Dermis blood vessel endothelial cell (primary cell): ENCODE results near the gene CLEC10A. TPM values are rescaled to one million over a fixed set of nuclear protein-coding genes. Genes with fewer than 3 reads are reported as not detected.
"Not testable (repeated sequence)": the region's sequence is repeated elsewhere in the genome, so short reads cannot be mapped to it uniquely, and the experiment has no call there.

Source experiments
- DNase-seq: peaks from one replicate; pipeline ENCODE4 v3.0.0; 2010
- total RNA-seq: library from RNA; depleted of rRNA; stranded (reverse); fragments of >200 nt; gene quantifications from 2 replicates; pipeline ENCODE4 v1.2.3, GENCODE V29; 2014

The CLEC10A gene, protein sequence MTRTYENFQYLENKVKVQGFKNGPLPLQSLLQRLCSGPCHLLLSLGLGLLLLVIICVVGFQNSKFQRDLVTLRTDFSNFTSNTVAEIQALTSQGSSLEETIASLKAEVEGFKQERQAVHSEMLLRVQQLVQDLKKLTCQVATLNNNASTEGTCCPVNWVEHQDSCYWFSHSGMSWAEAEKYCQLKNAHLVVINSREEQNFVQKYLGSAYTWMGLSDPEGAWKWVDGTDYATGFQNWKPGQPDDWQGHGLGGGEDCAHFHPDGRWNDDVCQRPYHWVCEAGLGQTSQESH
- 0.60 and 1.5 TPM in 2 replicates for total RNA-seq

DNA sequence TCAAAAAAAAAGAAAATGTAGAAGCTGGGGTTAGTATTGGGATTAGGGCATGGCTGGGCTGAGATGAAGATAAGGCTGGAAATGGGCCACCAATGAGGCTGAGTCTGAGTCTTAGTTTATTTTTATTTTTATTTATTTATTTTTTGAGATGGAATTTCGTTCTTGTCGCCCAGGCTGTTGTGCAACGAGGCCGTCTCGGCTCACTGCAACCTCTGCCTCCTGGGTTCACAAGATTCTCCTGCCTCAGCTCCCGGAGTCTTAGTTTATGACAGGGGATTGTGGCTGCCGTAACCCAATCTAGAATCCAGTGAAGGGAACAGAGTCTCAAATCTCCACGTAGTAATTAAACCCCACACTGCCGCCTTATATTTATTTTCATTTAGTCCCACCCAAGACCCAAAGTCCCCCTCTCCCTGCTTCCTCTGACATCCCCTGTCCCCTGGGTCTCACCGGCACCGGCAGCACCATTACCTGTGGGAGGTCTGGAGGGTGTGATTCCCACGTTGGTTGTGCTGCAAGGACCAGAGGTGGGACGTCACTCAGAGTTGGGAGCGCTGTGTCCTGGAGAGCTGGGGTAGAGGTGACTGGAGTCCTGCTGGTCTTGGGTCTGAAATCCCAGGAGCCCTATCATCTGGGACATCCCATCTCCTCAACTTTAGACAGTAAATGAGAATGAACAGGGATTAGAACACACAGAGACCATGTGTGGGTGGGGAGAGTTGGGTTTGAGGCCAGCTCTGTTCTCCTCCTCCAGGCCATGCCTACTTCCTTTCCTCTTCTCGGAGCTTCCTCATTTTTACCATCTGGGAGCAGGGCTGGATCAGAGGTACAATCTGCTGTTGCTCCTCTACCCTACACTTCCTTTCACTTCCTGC lies at the start of gene CLEC10A:
Gene CLEC10A, minus strand, starts transcription at position 671 of the 875 bp plus-strand sequence. CDS start 1,439 bp downstream, outside the sequence.
- DNase-seq: no peak

DNA sequence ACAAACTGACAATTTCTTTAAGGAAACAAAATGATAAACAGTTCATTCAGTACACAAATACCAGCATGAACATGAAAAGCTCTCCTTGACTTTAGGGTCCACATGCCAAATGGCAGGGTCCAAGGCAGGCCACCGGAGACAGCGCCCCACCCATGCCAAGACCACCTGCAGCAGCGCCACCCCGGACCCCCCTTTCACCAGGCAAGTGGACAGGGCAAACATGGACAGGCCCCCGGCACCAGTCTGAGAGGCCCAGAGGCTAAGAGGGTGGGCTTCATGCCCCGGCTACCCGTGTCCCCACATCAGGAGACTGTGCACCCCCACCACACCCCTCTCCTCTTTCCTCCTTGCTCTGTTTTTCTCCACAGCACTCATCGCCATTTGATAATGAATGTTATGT lies 49.3 kb upstream of the CLEC10A start:
- no peak for DNase-seq

- DNase-seq: no peak
These were observed 48.1 kb upstream of the CLEC10A start for GRCh38 chr17:7128160-7128559.

GRCh38 chr17:7127501-7127900 lies 47.5 kb upstream of the CLEC10A start:
- not testable (repeated sequence) for DNase-seq

DNA sequence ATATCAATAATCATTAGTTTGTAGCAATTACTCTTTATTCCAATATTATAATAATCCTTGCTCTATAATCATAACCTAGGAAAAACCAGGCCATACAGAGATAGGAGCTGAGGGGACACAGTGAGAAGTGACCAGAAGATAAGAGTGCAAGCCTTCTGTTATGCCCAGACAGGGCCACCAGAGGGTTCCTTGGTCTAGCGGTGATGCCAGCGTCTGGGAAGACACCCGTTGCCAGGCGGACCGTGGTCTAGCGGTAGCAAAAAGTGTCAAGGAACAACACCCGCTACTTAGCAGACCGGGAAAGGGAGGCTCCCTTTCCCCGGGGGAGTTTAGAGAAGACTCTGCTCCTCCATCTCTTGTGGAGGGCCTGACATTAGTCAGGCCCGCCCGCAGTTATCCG lies 46.3 kb upstream of the CLEC10A start:
- DNase-seq: not testable (repeated sequence)

DNA sequence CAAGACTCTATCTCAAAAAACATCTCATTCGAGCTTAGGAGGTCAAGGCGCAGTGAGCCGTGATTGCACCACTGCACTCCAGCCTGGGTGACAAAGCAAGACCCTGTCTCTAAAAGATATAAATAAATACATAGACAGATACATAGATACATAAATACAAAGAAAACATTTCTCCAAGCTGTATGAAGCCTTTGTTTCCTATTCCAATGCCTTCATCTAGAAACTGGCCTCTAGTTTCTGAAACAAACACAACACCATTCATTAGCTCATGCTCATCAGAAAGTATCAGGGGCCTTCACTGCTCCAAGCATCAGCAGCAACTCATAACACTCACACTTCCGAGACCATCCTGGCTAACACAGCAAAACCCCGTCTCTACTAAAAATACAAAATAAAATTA lies 44.9 kb upstream of the CLEC10A start:
- no peak for DNase-seq

DNA sequence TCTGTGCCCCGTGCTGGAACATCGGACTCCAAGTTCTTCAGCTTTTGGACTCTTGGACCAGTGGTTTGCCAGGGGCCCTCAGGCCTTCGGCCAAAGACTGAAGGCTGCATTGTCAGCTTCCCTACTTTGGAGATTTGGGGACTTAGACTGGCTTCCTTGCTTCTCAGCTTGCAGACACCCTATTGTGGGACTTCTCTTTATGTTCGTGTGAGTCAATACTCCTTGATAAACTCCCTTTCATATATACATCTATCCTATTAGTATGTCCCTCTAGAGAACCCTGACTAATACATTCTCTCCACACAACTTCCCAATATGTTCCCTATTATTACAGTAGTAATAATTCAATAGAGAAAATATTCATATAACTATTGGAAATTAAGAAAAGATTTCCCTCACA lies 43.8 kb upstream of the CLEC10A start:
- DNase-seq: no peak

DNA sequence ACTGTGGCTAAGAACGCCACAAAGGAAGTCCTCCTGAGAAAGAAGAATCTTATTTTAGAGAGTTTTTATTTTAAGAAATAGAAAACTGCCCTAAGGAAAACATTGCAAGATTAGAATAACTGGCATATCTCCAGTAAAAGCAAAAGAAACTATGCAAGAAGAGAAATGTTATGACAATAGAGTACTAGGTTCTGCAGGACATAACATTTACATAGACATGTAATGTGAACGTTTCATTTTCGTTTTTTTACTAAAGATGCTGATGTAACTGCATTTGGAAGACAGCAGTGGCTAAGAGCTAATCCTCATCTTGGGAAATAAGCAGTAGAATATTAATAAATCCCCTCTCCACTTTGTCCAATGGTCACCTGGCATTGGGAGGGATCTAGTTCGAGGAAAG lies 42.3 kb upstream of the CLEC10A start:
- DNase-seq: peak; percentile 43

DNA sequence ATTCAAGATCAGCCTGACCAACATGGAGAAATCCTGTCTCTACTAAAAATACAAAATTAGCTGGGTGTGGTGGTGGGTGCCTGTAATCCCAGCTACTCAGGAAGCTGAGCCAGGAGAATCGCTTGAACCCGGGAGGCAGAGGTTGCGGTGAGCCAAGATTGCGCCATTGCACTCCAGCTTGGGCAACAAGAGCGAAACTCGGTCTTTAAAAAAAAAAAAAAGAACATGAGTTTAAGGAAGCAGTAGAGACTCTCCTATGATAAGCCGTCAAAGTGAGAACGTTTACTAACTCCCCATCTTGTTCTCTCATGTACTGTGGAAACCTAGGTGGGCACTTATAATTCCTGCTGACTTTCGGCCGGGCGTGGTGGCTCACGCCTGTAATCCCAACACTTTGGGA lies 40.6 kb upstream of the CLEC10A start:
- not testable (repeated sequence) for DNase-seq

- DNase-seq: no peak
These were observed 40.1 kb upstream of the CLEC10A start for GRCh38 chr17:7120123-7120522.

- no peak for DNase-seq
These were observed 39.3 kb upstream of the CLEC10A start for GRCh38 chr17:7119314-7119713.

DNA sequence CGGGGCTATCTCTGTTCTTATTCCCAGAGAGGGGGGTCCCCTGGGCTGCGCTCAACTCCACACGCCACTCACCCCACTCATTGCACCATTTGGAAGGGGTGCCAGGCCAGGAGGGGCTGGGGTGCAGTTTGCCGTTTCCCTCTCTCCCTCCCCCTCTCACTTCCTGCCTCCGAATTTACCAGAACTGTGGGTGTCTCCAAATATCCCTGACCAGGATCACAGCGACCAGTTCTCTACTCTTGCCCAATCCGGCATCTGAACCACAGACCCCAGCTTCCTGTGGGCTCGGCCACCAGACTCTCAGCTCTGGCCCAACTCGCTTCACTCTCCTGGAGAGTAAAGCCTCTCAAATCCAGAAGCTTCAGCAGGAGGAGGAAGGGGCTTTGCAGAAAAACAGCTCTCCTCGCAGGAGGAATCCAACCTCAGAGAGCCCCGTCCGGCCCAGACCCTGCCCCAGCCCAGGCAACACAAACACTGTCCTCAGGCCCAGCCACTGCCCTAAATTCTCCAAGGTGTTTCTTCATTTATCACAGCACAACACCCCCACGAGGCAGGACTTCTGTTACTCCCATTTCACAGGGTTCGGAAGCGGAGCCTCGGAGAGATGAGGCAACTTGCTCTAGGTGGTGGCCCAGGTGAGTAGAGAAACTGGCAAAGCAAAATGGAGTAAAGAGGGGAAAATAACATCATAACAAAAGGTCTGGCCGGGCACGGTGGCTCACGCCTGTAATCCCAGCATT lies 35.0 kb upstream of the CLEC10A start:
- DNase-seq: no peak

DNA sequence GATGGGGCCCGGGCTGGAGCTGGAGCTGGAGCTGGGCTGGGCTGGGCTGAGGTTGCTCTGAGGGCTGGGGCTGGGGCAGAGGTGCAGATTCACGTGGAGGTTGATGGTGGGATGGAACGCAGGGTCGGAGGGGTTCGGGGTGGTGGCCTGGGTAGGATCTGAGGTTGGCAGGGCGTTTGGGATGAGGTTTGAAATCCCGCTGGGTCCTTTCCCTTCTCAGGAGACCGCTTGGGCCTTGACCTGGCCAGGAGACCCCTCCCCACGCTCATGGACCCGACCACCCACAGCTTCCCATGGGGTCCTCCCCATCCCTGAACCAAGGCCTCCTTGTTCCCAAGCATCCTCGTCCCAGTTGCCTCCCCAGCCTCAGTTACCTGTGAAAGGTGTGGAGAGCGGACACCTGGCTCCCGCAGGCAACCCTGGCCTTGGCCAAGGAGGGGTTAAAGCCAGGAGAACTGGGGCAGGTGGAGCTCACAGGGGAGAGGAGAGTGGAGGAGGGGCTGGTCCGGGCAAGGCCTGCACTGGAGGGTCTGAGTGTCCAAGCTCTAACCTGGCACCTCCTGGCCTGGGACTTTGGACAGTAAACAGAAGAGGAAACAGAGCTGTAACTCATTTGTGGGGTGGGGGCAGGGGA lies 34.3 kb upstream of the CLEC10A start, which contains the start of gene ASGR2:
Gene ASGR2, minus strand, starts transcription at position 582 of the 634 bp plus-strand sequence. CDS start 582 bp downstream, outside the sequence.
- no peak for DNase-seq

- DNase-seq: no peak
These were observed 33.4 kb upstream of the CLEC10A start for GRCh38 chr17:7113273-7114071.

DNA sequence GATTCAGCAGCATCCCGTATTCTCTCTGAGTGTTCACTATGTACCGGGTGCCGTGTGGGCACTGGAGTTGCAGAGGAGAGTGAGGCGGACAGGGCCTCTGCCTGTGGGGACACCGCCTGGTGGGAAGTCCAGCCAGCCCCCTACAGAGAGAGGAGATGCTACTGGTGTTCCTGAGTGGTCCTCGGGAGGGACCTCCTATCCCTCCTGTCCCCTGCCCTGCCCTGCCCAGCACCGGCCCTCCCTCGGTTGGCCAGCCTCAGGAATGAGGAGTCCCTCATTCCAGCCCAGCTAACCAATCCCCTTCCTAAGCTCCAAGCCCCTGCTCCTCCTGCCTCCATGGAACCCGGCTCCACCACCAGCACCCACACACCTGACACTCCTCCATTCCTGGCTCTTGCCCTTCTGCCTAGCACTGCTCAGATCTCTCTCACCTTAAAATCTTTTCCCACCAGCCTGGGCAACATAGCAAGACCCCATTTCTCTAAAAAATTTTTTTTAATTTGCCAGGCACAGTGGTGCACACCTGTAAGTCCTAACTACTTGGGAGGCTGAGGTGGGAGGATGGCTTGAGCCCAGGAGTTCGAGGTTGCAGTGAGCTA lies 32.6 kb upstream of the CLEC10A start:
- DNase-seq: no peak

DNA sequence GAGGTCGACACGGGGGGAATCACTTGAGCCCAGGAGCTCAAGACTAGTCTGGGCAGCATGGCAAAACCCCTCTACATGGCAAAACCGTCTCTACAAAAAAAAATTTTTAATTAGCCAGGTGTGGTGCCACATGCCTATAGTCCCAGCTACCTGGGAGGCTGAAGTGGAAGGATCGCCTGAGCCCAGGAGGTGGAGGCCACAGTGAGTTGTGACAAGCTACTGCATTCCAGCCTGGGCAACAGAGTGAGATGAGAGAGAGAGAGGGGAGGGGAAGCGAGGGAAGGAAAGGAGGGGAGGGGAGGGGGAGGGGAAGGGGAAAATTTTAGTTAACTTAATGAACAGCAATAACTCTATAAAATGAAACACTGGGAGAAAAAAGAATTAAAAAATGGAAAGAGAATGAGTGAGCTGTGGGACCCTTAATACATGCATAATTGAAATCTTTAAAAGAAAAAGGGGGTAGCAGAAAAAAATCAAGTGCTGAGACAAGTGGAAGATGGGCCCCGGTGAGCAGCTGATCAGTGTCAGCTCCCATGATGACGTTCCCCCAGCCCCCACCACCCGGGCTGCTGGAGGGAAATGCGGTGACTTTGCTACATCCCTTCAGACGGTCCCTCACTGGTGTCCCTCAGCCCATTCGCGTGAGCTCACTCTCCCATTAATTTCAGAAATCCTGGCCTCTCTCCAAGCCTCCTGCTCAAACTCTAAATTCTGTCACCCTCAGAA lies 31.9 kb upstream of the CLEC10A start:
- DNase-seq: no peak

DNA sequence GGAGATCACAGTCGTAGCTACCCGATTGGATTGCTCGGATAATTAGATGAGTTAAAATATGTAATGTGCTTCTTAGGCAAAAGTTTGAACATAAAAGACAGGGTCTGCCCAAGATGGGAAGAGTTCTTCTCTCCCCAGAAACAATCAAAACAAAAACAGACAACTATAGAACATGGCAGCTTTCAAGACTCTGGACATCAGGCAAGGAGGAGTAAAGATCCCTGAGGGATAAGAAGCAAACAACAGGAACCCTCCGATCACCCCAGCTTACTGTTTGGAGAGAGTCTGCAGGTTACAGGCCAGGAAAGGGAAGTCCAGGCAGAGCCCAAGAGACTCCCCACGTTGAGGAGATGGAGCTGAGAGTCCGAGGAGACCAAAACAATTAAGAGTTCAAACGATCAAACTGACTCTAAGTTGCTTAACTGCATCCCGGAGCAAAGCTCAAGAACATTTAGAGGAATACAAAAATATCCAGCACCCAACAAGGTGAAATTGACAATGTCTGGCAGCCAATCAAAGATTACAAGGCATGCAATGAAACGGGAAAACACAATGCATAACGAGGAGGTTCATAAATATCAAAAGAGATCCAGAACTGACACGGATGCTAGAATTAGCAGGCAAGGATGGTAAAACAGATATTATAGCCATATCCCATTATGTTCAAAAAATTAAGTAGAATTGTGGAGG lies 30.7 kb upstream of the CLEC10A start:
- DNase-seq: no peak

- DNase-seq: no peak
These were observed 29.6 kb upstream of the CLEC10A start for GRCh38 chr17:7109461-7110322.

- no peak for DNase-seq
These were observed 28.9 kb upstream of the CLEC10A start for GRCh38 chr17:7108981-7109380.
